ENCODE data around the gene GPR32.
"Not testable (repeated sequence)": the region's sequence is repeated elsewhere in the genome, so short reads cannot be mapped to it uniquely, and the experiment has no call there.

GPR32 gene

DNA sequence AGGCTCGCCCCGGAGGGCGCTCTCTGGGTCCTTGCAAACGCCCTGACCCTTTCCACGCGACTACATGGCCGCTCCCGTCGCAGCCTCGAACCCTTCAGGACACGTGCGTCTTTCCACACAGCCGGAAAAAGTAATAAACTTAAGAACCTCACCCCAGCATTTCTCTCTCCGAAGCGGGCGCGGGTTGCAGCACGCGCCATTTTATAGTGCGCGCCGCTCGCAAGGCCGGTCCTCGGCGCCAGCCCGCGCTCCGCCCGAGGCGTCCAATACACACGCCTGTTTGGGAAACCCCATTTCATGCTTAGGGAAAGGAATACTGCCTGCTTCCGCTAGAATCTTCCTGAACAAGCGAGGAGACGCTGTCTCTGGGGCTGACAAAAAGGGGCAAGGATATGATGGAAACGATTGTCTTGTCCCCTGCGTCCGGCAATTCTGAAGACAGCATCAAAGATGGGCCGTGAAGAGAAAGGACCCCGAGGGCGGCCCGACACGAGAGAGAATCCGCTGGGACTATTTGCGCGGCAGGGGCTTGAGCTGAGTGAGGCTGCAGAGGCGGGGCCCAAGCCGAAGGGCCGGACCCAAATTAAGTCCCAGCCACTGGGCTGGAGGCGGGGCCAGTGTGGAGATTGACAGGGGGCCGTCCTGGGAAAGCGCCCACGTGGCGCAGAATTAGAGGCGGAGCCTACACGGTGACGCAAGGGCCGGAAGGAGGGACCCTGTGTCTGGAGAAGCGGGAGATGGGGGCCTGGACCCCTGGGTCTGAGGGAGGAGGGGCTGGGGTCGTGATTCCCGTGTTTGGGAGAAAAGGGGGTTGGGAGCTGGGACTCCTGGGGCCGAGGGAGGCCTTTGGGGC is 34.4 kb downstream of the GPR32 start:
- peak; percentile 74 for DNase-seq

DNA sequence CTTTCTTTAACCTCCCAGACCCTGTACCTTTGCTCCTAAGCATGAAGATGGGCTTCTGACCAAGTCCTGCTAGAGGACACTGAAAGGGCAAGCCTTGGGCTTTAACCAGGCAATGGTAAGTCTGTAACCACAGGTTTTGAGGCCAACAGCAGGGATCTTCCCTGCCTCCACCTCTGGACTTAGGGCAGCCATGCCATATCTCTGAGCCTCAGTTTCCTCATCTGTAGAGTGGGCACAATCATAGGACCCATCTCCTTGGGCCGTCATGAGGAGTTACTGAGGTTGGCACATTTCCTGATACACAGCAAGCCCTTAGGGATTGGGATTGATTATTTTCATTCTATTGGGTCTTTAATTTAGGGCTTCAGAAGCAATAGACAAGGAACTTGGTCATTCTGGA is 38.6 kb downstream of the GPR32 start:
- no peak for DNase-seq

- not testable (repeated sequence) for DNase-seq
These were observed 41.5 kb downstream of the GPR32 start for GRCh38 chr19:50811622-50812238.

GRCh38 chr19:50812474-50812873 is 42.2 kb downstream of the GPR32 start:
- no peak for DNase-seq

DNA sequence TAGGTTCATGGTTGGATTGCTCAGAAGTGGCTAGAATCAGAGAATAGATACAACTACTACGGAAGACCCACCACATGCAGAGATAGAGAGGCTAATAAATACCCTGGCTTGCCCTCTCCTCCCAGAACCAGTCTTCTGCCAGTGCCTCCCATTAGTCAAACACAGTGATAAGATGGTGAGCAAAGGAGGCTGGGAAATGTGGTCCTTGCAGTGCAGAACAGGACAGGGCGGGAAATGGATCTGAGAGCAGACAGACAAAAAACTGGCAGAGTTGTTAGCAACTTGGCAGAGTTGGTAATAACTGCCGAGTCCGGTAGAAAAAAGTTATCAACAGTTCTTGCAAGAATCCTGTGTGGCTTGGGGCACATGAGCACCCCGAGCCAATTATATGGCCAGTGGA is 44.6 kb downstream of the GPR32 start:
- DNase-seq = no peak

GRCh38 chr19:50815439-50815838 is 45.2 kb downstream of the GPR32 start:
- no peak for DNase-seq

- peak; percentile 70 for DNase-seq
These were observed 47.9 kb downstream of the GPR32 start for GRCh38 chr19:50817941-50818858.

GRCh38 chr19:50818859-50819472 is 48.7 kb downstream of the GPR32 start:
- DNase-seq = no peak

DNA sequence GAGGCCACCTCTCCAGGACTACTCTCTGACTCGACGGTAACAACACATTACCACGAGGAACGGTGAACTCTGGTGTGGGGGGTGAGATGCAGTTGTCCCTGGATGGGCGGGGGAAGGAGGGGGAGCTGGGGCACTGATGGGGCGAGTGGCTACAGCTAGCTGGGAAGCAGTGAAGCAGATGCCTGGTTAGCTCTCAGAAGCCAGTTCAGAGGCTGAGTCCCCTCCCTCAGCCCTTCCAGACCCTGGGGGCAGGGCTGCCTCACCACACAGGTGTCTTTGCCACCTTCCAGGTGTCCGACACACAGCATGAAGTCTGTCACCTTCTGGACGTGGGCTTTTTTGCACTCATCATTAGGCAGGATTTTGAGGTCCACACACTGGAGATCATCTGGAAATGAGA is 49.4 kb downstream of the GPR32 start:
- no peak for DNase-seq

- DNase-seq = no peak
These were observed 49.8 kb downstream of the GPR32 start for GRCh38 chr19:50820086-50820485.

DNA sequence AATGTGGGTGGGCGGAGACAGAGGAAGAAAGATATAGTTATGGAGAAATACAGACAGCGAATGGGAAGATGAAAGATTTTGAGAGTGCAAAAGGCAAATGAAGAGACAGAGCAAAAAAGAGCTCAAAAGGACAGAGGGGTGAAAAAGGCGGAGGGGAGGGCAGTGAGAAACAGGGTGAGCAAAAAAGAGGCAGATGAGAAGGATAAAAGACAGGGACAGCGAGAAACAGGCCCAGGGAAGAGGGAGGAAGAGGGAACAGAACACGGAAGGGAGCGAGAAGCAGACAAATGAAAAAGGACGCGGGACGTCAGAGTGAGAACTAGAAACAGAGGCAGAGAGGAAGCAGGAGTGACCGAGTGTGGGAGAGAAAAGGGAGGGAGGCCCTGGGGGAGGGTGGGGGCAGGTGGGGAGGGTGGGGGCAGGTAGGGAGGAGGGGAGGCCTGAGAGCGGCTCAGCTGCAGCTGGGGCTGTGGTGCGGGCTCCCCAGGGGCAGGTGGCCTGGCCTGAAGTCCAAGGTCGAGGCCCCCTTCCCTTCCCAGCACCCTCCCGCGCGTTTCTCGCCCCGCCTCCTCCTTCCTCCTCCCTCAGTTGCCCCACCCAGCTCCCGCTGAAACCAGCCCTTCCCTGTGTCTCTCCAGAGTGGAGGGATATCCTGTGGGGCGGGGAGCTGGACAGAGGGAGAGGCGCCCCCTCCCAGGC is 50.4 kb downstream of the GPR32 start:
- DNase-seq = no peak

DNA sequence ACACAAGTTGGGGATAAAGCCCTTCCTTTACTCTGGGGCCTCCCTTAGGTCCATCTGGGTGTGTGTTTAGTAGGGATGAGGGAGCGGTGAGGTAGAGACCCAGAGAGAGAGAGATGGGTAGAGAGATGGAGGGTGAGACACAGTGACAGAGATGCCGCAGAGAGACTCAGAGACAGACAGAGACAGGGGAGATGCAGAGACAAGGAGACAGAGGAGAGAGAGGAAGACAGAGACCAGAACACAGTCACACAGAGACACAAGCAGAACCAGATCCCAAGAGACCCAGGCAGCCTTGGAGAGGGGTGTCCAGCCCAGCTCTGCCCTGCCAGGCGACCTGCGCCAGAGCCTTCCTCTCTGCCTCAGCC is 51.0 kb downstream of the GPR32 start:
- DNase-seq = no peak

All from 8988T (cell line).